RPMI8226 (cell line): ENCODE data around the gene FUBP1.
"Not testable (repeated sequence)": the region's sequence is repeated elsewhere in the genome, so short reads cannot be mapped to it uniquely, and the experiment has no call there.

Experiments used
- DNase-seq: peaks from one replicate; pipeline ENCODE4 v3.0.0-alpha.2; 2015

Gene FUBP1, protein sequence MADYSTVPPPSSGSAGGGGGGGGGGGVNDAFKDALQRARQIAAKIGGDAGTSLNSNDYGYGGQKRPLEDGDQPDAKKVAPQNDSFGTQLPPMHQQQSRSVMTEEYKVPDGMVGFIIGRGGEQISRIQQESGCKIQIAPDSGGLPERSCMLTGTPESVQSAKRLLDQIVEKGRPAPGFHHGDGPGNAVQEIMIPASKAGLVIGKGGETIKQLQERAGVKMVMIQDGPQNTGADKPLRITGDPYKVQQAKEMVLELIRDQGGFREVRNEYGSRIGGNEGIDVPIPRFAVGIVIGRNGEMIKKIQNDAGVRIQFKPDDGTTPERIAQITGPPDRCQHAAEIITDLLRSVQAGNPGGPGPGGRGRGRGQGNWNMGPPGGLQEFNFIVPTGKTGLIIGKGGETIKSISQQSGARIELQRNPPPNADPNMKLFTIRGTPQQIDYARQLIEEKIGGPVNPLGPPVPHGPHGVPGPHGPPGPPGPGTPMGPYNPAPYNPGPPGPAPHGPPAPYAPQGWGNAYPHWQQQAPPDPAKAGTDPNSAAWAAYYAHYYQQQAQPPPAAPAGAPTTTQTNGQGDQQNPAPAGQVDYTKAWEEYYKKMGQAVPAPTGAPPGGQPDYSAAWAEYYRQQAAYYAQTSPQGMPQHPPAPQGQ

DNA sequence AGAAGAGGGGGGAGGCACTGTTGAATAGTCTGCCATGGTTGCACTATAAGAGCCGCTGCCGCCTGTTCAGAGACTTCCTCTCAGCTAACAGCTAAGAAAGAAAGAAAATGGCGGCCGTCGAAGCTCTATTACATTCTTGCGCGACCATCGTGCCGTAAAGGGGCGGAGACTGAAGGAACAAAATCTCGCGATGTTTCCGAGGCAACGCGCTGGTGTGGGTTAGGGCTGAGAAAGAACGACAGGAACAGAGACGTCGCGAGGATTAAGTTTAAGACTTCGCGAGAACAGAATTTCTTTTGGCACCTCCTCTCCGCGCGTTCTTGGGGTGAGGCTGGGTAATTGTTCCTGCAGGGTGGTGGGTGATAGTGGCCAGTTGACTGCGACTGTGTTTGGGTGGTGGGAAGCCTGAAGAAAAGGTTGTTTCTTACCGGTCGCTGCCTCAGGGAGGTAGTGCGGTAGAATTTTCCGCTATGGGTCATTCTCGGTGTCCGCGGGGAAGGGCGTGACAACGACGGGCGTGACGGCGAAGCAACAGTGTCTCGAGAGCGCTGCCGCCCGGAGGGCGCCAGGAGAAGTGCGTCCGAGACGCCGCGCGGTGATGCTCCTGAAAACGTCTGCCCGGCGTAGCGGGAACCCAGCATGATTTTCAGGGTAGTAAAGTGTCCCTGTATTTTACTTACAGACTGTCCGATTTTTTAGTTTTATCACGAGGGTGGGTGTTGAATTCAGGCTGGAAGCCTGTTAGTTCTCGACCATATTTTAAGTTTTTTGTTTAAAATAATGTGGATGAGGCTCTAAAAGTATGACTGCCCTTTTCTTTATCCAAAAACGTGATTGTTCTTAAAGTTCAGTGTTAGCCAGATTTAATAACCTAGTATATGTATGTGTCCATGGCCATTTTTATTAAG, at the start of gene FUBP1:
Gene FUBP1 (minus strand): TSS at position 104 of the 908 bp plus-strand sequence. CDS start 68 bp downstream, at position 36.
- peak; percentile 95 for DNase-seq

- not testable (repeated sequence) for DNase-seq
These were observed 42.3 kb upstream of the FUBP1 start for GRCh38 chr1:78021134-78021533.

- DNase-seq, result no peak
These were observed 40.2 kb upstream of the FUBP1 start for GRCh38 chr1:78019024-78019423.

GRCh38 chr1:78015148-78015547, 36.3 kb upstream of the FUBP1 start:
- no peak for DNase-seq

DNA sequence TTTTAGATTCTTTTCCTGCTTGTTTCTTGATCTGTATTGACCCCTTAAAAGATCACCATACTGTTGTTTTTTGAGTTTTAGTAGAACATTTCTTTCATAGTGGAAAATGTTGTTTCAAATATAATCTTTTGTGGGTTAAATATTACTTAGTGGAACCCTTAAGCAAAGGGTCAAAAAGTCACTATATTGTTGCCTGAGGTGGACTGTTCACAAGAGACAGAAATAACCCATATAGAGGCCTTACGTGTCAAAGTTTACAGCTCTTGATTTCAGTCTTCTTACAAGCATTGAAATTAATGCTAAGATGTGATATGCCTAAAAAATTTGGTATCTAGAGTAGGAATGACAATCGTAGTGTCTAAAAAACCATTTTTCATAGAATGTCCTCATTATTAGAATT, 32.2 kb upstream of the FUBP1 start:
- no peak for DNase-seq

DNA sequence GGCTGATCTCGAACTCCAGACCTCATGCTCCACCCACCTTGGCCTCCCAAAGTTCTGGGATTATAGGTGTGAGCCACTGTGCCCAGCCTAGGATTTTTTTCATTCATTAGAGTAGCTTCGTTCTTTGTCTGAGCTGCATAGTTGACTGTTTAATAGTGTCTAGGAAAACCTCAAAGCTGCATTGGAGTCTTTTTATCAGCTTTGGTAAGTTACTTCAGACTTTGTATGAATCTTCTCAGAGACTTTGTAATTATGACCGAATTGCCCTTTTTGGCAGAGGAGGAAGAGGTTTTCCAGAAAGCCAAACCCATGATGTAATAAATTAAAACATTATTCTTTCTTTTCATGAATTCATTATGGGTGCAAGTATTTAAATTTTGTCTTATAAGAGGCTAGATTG, 31.0 kb upstream of the FUBP1 start:
- no peak for DNase-seq

- no peak for DNase-seq
These were observed 30.4 kb upstream of the FUBP1 start for GRCh38 chr1:78009276-78009675.

DNA sequence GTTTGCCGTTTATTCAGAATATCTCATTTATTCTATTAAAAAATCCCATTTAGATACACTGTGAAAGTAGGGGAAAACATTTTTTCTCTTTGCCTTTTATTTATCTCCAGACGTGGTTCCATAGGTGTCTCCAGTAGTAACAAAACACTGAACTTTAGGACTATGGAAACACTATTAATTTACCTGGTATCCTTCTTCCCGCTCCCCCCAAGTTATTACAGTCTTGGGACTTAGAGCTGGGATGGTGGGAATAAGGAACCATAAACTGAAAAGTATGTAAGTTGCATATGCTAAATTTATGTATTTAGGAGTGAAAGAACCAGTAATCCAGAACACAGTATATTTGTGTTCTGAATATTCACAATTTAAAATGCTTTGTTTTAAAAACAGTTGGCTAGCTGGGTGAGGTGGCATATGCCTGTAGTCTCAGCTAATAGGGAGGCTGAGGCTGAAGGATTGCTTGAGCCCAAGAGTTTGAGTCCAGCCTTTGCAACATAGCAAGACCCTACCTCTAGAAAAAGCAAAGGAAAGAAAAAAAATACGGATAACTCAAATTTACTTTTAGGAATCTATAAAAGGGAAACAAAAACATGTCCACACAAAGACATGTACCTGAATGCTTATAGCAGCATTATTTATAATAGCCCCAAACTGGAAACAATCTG, 28.9 kb upstream of the FUBP1 start:
- DNase-seq, result no peak

- DNase-seq, result no peak
These were observed 27.6 kb upstream of the FUBP1 start for GRCh38 chr1:78006521-78006920.

- peak; percentile 74 for DNase-seq
These were observed 26.9 kb upstream of the FUBP1 start for GRCh38 chr1:78005755-78006154.

- DNase-seq, result no peak
These were observed 26.5 kb upstream of the FUBP1 start for GRCh38 chr1:78005448-78005722.

DNA sequence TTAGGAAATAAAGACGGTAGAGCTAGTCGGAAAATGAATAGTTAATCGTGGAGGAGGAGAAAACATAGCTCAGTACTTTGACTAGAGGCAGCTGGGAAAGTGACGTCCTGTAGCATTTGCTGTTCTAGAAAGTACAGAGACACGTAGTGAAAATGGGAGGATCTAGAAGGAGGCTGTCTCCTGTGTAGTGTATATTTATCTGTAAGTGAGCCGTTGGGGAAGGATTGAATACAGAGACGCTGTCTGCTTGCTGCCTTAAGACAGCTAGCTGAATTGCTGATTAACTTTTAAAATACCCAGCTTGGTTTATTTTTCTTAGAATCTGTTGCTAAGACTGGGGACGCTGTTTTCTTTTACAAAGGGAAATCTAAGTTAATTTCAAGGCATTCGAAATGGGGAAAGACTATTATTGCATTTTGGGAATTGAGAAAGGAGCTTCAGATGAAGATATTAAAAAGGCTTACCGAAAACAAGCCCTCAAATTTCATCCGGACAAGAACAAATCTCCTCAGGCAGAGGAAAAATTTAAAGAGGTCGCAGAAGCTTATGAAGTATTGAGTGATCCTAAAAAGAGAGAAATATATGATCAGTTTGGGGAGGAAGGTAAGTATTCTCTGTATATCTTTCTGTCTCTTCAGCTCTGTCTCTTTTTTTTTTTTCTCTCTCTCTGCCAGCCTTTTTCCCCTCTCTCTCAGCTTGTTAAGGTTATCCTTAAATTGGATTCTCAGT, 26.0 kb upstream of the FUBP1 start, which contains the start of gene DNAJB4:
Gene DNAJB4 (plus strand): TSS at position 221 of the 729 bp plus-strand sequence. CDS start 172 bp downstream, at position 393.
- peak; percentile 90 for DNase-seq

DNA sequence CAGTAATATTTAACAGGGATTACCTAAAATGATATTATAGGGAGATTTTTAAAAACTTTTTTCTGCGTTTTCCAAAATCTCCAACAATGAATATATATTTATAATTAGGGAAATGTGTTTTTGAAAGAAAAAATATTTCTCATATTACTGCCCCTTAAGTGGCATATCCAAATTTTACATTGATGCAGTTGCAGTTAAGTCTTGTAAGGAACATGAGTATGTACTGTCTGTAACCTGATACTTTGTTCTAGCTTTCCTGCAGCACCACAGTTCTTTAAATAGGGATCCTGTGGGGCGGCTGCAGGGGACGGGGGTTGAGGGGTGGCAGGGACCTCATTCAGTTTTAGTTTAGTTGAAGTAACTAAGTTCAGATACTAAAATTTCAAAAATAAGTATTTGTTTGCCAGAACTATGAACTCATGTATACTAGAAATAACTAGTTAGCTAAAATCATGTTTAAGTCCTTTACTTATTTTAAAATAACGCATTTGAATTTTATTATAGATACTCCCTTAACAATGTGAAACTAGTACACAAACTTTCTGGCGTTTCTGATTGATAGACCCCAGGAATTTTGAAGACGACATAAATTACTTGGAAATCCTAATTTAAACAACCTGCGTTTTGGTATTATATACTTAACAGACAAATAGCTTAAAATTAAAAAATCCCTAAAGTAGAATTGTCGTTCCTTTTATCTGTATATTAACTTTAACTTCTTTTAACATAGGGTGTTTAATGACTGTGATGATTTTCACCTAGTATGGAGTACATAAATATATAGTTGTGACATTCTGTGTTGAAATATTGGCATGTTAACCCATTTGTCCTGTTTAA, 25.2 kb upstream of the FUBP1 start:
- DNase-seq, result peak; percentile 50

GRCh38 chr1:78003070-78003746, 24.3 kb upstream of the FUBP1 start:
- DNase-seq, result no peak

GRCh38 chr1:78000536-78000935, 21.7 kb upstream of the FUBP1 start:
- DNase-seq, result not testable (repeated sequence)

DNA sequence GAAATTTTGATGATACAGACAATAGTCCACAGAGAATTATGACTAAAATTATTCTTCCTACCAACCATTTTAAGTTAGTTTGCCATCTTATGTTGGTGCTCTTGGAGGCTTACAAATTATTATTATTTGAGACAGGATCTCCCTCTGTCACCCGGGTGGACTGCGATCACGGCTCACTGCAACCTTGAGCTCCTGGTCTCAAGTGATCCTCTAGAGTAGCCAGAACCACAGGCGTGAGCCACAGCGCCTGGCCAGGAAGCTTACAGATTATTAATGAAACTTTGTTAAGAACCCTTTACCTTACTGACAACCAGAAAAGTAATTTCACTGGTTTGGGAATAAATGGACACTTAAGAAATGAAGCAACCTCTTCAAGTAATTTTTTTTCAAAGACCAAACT, 17.9 kb upstream of the FUBP1 start:
- no peak for DNase-seq

GRCh38 chr1:77994117-77994705, 15.3 kb upstream of the FUBP1 start:
- peak; percentile 33 for DNase-seq

DNA sequence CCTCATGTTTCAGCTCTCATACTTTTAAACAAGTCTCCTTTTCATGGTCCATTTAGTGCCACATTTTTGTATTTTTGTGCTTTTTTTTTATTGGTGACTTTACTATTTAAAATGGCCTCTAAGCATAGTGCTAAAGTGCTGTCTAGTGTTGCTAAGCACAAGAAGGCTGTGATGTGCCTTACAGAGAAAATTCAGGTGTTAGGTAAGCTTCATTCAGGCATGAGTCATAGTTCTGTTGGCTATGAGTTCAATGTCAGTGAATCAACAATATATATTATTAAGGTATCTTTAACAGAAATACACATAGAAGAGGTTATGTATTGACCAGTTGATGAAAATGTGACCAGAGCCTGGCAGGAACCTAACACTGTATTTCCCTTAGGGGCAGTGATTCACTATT, 12.8 kb upstream of the FUBP1 start:
- DNase-seq, result no peak

- DNase-seq, result no peak
These were observed 11.8 kb upstream of the FUBP1 start for GRCh38 chr1:77990629-77991204.

DNA sequence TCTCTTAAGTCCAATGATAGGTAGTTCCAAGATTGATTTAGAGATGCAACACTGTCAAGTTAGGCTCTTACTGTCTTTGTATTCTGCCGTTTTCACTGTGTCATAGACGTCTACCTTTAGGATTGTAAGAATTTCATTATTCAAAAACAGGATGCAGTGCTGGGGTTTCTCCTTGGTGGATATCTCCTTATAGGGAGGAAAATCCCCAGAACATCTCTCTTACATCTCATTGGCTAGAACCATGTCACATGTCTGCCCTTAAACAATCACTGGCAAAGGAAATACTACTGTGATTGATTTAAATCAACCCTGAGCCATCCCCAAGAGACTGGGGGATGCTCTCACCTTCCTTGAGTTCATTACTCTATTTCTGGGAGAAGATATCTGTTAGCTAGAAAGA, 10.9 kb upstream of the FUBP1 start:
- DNase-seq, result no peak
